Prostate gland (tissue), 2 donors: ENCODE data around the gene NME3. TPM values are rescaled to one million over a fixed set of nuclear protein-coding genes. Genes with fewer than 3 reads are reported as not detected.

Experiments
- DNase-seq: peaks from one replicate; pipeline ENCODE4 v3.0.0-alpha.2; 2019; ENCODE audit warnings: low spot score
- H3K27ac ChIP-seq, 2 donors: fragments of 200-600 bp; sonication (generic); 2 replicates each; pipeline ENCODE4 v1.5.1; 2017 to 2019
- H3K27me3 ChIP-seq: fragments of 200-600 bp; sonication (generic); replicated peaks from 2 replicates; pipeline ENCODE4 v1.5.1; 2019; ENCODE audit not compliant: insufficient read depth
- H3K36me3 ChIP-seq, 2 donors: fragments of 200-600 bp; sonication (generic); 1 replicate in 1 of 2; 2 replicates in 1 of 2; pipeline versions ENCODE4 v1.5.1 to v1.8.1; 2017 to 2019
- H3K4me1 ChIP-seq: fragments of 200-600 bp; sonication (generic); replicated peaks from 2 replicates; pipeline ENCODE4 v1.5.1; 2019
- H3K4me3 ChIP-seq, 2 donors: fragments of 200-600 bp; sonication (generic); 2 replicates each; pipeline ENCODE4 v1.5.1; 2017 to 2019
- H3K9me3 ChIP-seq: fragments of 200-600 bp; sonication (generic); 2 replicates; pipeline ENCODE4 v1.5.1; 2017
- CTCF ChIP-seq, 4 experiments: fragments of 200-600 bp in 2 of 4; fragments of 450-650 bp in 2 of 4; sonication (generic) in 2 of 4; IDR thresholded peaks; 1 replicate in 3 of 4; 2 replicates in 1 of 4; pipeline ENCODE4 v1.5.1; 2016 to 2019; ENCODE audit warnings: antibody characterized with exemption in 4 of 4, mild to moderate bottlenecking in 2 of 4, moderate library complexity in 2 of 4
- POLR2A ChIP-seq: fragments of 450-650 bp; IDR thresholded peaks from one replicate; pipeline ENCODE4 v1.6.1; 2016; ENCODE audit warnings: antibody characterized with exemption, mild to moderate bottlenecking
- POLR2AphosphoS5 ChIP-seq: sonication (generic); formaldehyde crosslinking; IDR thresholded peaks from one replicate; pipeline ENCODE4 v1.6.1; 2017; ENCODE audit warnings: antibody characterized with exemption
- WGBS: methylation state at CpG from one replicate; pipeline ENCODE4 v1.1.5; 2018; 5-methylcytosine and 5-hydroxymethylcytosine counted together
- intact Hi-C: fragments of 100-400 bp; cut with DNase I; formaldehyde crosslinking; loops from one replicate; pipeline ENCODE4 v1.14.2; 2022
- total RNA-seq, 2 donors: library from RNA; depleted of rRNA; stranded (reverse); fragments of >200 nt; gene quantifications; one replicate each; pipeline ENCODE4 v1.1.0, GENCODE V29; 2016

Gene NME3
- total RNA-seq, 2 donors from 2014 or later = 135 to 252 TPM

- Histone ChIP-seq H3K27me3 (no peaks in the 10 kb centered on the region), H3K4me1 (peaks cover 14% of the 10 kb centered on the region), H3K9me3 (no peaks in the 10 kb centered on the region), H3K36me3 (peaks cover 0 to 14% of the 10 kb centered on the region in 2 donors), H3K27ac (peak overlapping the region; percentile 84 to 96), H3K4me3 (peak overlapping the region; percentile 83 to 86)
- DNase-seq = peak; percentile 79
- peak; percentile 64 for TF ChIP-seq POLR2AphosphoS5
- TF ChIP-seq CTCF (IDR thresholded peaks at IDR 0.05) = no peak
- no peak for TF ChIP-seq POLR2A
- WGBS = 5% methylated on average over 68 of the region's 81 CpGs
- intact Hi-C loops = no loop called here
Measured at GRCh38 chr16:1770328-1771187, 785 bp downstream of the NME3 start.

GRCh38 chr16:1769402-1770300, 1.7 kb downstream of the NME3 start:
- H3K27me3 ChIP-seq = no peaks in the 10 kb centered on the region
- intact Hi-C loops = loop anchor here (10.0 kb wide), 1 partner anchor 555 kb away; no protein-coding TSS in a partner anchor
- H3K4me1 ChIP-seq = peaks cover 14% of the 10 kb centered on the region
- H3K4me3 ChIP-seq = no peak overlapping the region
- H3K27ac ChIP-seq = peak overlapping the region; percentile 84 to 96
- WGBS = 70% methylated on average over 23 of the region's 27 CpGs
- H3K9me3 ChIP-seq = no peaks in the 10 kb centered on the region
- H3K36me3 ChIP-seq = peaks cover 0 to 13% of the 10 kb centered on the region in 2 donors
- TF ChIP-seq CTCF (IDR thresholded peaks at IDR 0.05) (no peak), POLR2A (no peak)
- DNase-seq = no peak

GRCh38 chr16:1768767-1769401, 2.5 kb downstream of the NME3 start:
- H3K4me3 ChIP-seq = no peak overlapping the region
- H3K36me3 ChIP-seq = peaks cover 0 to 13% of the 10 kb centered on the region in 2 donors
- H3K27ac ChIP-seq = no peak overlapping the region
- intact Hi-C loops = loop anchor here (10.0 kb wide), 1 partner anchor 554 kb away; no protein-coding TSS in a partner anchor
- no peak for DNase-seq
- TF ChIP-seq POLR2AphosphoS5 = no peak
- no peak for TF ChIP-seq CTCF (IDR thresholded peaks at IDR 0.05)
- TF ChIP-seq POLR2A = no peak
- H3K9me3 ChIP-seq = no peaks in the 10 kb centered on the region
- 75% methylated on average over 26 of the region's 26 CpGs for WGBS
- H3K4me1 ChIP-seq = peaks cover 8% of the 10 kb centered on the region
- H3K27me3 ChIP-seq = no peaks in the 10 kb centered on the region

GRCh38 chr16:1768061-1768766, 3.1 kb downstream of the NME3 start:
- Histone ChIP-seq H3K27ac (no peak overlapping the region), H3K9me3 (no peaks in the 10 kb centered on the region), H3K36me3 (peaks cover 0 to 16% of the 10 kb centered on the region in 2 donors), H3K4me1 (peaks cover 6% of the 10 kb centered on the region), H3K4me3 (no peak overlapping the region), H3K27me3 (no peaks in the 10 kb centered on the region)
- 84% methylated on average over 38 of the region's 41 CpGs for WGBS
- TF ChIP-seq POLR2A (no peak), CTCF (IDR thresholded peaks at IDR 0.05) (no peak), POLR2AphosphoS5 (no peak)
- intact Hi-C loops = loop anchor here (10.0 kb wide), 1 partner anchor 553 kb away; no protein-coding TSS in a partner anchor
- no peak for DNase-seq
